Testis (tissue), 2 donors: ENCODE results near the gene FYCO1.

Experiments used
- CTCF ChIP-seq, 3 experiments: fragments of 450-650 bp in 2 of 3; fragments of 200-600 bp in 1 of 3; sonication (generic) in 1 of 3; IDR thresholded peaks; one replicate each; pipeline ENCODE4 v1.5.1; 2016 to 2019; ENCODE audit warnings: antibody characterized with exemption in 3 of 3, mild to moderate bottlenecking in 2 of 3, moderate library complexity in 1 of 3
- POLR2A ChIP-seq: fragments of 450-650 bp; IDR thresholded peaks from one replicate; pipeline ENCODE4 v1.6.1; 2017; ENCODE audit warnings: antibody characterized with exemption, mild to moderate bottlenecking, moderate library complexity

- TF ChIP-seq CTCF (IDR thresholded peaks at IDR 0.05) (no peak), POLR2A (no peak)
Observed at GRCh38 chr3:45892161-45892560, 103.5 kb downstream of the FYCO1 start.
